GM21717 (cell line): ENCODE results near the gene KHDRBS2.

ENCODE experiments used
- ATAC-seq: cut with Tn5 transposase; IDR thresholded peaks from one replicate; pipeline ENCODE4 v1.9.1; 2021; ENCODE audit warnings: mild to moderate bottlenecking, moderate library complexity; ENCODE audit not compliant: unreplicated experiment

KHDRBS2 gene

DNA sequence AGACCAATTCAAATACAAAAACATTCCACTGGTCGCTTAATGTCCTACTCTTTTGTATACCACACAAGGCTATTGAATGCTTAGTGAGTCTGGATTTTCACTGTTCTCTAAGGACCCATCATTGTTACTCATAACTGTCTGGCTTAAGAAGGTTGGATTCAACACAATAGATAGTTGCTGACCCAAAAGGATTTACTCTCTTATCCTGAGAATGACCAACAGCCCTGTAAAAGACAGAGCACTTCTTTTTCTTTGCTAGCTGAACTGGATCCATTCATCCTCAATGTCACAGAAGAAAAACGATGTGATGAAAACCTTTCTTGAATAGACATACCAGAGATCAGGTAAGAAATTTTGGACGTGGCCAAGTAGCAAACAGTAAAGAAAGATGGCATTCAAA, 645.6 kb downstream of the KHDRBS2 start:
- no peak for ATAC-seq
